ENCODE measurements around the gene IRF6.

IRF6 gene

DNA sequence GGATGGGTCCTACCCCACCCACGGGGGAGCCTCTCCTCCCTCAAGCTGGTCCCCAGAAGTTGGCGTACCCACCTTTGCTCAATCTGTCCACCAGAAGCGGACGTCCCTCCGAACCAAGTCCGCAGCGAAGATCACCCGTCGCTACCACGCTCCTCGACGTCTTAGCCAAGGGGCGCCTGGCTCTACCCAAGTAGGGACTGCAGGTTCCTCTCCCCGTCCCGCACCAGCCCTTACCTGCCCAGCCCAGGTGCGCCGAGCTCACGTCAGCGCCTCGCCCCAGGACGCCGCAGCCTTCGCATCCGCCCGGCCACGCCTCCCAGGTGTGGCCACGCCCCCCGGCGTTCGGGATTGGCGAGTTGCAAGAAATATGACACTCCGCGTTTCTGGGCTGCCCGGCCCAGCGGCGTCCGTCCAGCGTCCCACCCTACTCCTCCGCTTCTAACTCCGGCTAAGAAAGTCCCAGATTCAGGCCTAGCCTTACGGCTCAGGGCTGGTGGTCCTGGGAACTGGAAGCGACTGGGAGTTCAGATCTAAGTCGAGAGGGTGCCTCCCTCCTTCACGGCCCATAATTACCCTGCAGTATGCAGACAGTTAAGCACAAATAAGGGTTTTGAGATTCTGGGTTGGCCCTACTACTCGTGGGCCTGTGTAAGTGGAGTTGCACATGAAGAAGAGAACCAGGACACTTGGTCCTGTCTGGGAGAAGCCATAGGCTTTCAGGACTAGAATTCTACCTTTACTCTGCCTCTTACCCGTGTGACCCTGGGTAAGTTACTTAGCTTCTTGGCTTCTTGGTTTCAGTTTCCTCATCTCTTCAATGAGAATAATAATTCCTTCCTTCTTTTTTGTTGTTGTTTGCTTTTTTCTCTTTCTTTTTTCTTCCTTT lies at the start of gene IRF6:
IRF6 (minus strand) TSS at position 268 of the 886 bp plus-strand sequence. CDS start 4,729 bp downstream, outside the sequence.
- DNase-seq (ENCODE audit: low read depth), result peak; percentile 36

DNA sequence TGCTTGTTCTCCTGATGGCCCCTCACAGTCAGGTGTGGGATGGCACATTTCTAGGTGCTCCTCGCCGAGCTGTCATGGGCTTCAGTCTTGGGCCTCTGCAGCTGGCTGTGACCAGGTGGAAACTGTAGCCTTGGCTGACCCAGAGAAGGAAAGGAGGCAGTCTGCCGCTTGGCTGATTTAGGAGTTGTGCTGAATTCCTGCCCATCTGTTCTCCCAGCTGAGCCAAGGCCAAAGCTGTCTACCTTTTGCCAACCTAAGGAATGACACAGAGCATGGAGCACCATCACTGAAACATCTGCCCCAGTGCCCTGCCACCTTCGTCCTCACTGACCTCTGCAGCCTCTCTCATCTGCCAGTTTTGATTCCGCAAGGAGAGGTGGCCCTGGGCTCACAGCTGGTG lies 49.7 kb upstream of the IRF6 start:
- DNase-seq (ENCODE audit: low read depth), result no peak

GRCh38 chr1:209855006-209855405 lies 49.1 kb upstream of the IRF6 start:
- no peak for DNase-seq (ENCODE audit: low read depth)

- peak; percentile 31 for DNase-seq (ENCODE audit: low read depth)
These were observed 48.3 kb upstream of the IRF6 start for GRCh38 chr1:209854196-209854595.

GRCh38 chr1:209853676-209854075 lies 47.7 kb upstream of the IRF6 start:
- DNase-seq (ENCODE audit: low read depth), result no peak

DNA sequence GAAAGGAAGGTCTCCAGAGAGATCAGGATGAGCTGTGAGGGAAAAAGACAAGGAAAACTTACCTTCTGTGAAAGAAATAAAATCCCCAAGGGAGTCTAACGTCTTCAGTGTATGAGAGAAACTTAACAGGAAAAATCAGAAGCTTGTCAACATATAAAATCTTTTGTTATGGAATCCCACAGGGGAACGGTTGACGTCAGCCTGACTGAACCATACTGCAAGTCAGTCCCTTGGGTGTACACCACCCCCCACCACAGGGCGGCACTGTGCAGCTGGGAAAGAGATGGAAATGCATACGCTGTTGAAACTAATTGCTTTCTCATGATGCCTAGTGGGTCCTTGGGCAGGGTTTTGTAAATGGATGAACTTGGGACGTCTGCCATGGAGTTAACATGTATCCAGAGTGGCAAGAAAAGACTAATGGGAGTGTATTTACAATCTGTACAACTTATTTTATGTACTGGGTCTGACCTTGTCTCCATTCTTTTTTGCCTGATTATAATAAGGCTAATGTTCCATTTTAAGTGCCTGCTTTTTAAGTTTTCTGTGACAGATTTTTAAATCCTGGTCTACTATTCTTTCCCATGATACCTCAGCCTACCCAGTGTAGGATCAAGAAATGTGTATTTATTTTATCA lies 44.5 kb upstream of the IRF6 start:
- peak; percentile 85 for DNase-seq (ENCODE audit: low read depth)

- DNase-seq (ENCODE audit: low read depth), result no peak
These were observed 43.4 kb upstream of the IRF6 start for GRCh38 chr1:209849388-209849787.

- DNase-seq (ENCODE audit: low read depth), result no peak
These were observed 39.4 kb upstream of the IRF6 start for GRCh38 chr1:209845408-209845725.

DNA sequence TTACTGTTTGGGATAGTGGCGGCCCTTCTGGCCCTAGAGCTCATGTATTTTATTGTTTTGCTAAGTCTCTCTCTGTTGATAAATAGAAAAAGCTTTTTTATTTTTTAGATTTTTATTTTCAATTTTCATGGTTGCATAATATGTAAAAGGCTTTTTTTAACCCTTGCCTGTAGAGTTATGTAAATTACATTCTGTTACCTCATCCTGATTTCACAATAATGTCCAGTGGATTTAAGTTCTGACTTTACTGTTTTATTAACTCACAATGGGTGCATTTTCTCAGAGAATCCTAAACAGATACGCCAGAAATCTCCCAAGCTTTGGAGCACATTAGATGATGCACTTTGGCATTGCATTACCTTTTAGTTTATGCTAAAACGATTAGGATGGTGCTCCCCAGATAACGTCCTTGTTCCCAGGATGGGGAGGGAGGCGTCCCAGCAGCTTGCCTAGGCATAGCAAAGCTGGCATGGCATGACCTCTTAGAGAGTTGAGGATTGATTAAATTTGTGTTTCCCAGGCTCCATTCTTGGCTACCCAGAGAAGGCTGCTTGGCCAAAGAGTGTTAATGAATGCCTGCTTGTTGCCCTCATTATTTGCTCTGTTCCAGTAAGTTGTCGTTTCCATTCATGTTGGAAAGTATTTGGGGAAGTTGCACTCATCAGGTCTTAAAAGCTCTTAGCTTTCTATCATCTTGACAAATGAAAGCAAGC lies 38.9 kb upstream of the IRF6 start:
- DNase-seq (ENCODE audit: low read depth), result no peak

DNA sequence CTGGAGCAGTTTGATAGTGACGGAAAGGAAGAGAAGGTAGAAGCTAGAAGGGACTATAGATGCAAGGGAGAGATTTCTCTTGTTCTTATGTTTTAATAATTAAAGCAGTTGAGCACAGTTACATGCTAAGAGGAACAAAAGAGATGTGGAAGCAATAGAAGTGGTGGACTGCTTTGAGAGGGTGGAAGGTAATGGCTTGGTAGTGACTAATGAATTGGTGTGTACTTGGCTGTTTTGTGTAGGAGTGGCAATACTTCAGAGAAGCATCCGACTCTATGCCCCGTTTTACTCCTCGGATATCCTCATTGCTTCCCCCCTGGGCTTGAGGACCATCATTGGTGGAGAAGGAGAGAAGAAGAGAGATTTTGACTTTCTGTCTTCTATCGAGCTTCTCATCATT lies 34.7 kb upstream of the IRF6 start:
- no peak for DNase-seq (ENCODE audit: low read depth)

DNA sequence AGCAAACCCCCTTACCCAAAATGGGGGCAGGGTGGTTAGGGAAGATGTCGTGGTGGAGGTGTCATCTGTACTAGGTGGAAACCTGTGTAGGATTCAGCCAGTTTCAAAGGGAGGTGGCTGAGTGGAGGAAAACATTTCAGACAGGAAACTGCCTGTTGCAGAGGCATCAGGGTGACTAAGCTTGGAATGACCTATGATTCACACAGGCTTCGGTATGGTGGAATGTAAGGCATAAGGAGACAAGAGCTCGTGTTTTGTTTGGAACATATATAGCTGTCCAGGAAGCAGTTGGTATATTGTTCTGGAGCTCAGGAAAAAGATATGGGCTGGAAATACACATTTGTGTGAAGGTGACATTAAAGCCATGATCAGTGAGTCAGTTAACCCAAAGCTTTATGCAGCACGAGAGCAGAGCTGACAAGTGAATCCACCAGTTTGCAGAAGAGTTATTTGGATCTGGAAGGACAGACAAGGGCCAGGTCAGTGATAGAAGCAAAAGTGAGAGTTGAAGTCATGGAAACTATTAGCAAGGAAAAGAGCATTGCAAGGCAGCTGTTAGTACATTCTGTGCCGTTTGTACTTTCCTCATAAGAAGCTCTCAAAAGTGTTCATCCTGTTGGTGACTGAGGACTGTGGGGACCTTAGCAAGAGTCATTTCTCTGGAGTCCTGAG lies 34.1 kb upstream of the IRF6 start:
- DNase-seq (ENCODE audit: low read depth), result peak; percentile 93

GRCh38 chr1:209838537-209838936 lies 32.6 kb upstream of the IRF6 start:
- DNase-seq (ENCODE audit: low read depth), result no peak

DNA sequence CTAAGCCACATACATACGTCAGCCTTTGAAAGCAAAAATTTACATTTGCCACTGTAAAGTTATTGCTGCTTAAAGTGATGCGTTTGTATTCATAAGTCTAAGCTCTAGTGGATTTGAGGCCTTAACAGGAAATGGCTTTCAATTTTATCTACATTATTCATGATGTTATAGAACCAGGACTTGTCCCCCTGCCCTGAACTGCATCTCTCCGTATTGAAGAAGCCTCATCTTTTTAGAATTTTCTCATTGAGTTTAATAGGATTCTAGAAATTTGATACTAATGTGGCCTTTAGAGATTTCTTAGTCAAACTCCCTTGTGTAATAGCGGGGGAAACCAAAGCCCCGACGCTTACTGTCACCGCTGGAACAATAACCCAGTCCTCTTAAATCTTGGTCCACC lies 31.7 kb upstream of the IRF6 start:
- no peak for DNase-seq (ENCODE audit: low read depth)

DNA sequence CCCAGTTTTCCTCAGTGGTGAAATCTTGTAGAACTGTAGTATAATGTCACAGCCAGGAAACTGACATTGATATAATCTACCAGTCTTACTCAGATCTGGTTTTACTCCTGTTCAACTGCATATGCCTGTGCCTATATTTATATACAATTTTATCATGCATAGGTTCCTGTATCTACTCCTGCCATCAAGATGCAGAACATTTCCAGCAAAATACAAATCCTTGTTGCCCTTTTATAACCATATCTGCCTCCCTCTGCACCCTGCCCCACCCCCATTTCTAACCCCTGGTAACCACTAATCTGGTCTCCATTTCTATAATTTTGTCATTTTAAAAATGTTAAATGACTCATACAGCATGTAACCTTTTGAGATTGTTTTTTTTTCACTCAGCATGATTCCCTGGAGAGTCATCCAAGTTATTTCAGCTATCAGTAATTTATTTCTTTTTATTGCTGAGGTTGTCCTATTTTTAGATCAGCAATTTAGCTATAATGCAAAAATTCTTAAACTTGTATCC lies 29.9 kb upstream of the IRF6 start:
- peak; percentile 77 for DNase-seq (ENCODE audit: low read depth)

DNA sequence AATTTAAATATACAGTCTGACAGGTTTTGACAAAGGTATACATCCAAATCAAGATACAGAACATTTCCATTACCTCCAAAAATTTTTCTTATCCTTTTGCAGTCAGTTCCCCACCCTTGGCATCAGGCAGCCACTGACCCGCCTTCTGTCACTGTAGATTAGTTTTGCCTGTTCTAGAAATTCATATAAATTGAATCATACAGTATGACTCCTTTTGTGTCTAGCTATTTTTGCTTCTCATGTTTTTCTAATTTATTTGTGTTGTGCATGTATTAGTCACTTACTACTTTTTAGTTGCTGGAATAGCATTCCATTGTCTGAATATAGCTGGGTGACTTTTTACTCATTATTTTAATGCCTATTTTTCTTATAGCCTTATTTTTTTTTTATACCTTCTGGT lies 25.7 kb upstream of the IRF6 start:
- peak; percentile 59 for DNase-seq (ENCODE audit: low read depth)

DNA sequence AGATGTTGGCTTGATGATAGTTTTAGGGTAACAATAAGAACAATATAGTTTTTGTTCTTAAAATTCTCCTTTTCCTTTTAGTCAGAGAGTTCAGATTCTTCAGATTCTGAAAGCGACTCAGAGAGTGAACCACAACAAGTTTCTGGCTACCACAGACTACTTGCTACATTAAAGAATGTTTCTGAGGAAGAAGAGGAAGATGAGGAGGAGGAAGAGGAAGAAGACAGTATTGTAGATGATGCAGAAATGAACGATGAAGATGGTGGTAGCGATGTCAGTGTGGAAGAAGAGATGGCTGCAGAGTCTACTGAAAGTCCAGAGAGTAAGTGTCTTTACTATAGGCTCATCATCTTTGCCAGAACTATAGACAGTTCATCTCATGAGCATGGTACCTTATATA lies 24.8 kb upstream of the IRF6 start:
- DNase-seq (ENCODE audit: low read depth), result no peak

- DNase-seq (ENCODE audit: low read depth), result no peak
These were observed 23.8 kb upstream of the IRF6 start for GRCh38 chr1:209829716-209830115.

DNA sequence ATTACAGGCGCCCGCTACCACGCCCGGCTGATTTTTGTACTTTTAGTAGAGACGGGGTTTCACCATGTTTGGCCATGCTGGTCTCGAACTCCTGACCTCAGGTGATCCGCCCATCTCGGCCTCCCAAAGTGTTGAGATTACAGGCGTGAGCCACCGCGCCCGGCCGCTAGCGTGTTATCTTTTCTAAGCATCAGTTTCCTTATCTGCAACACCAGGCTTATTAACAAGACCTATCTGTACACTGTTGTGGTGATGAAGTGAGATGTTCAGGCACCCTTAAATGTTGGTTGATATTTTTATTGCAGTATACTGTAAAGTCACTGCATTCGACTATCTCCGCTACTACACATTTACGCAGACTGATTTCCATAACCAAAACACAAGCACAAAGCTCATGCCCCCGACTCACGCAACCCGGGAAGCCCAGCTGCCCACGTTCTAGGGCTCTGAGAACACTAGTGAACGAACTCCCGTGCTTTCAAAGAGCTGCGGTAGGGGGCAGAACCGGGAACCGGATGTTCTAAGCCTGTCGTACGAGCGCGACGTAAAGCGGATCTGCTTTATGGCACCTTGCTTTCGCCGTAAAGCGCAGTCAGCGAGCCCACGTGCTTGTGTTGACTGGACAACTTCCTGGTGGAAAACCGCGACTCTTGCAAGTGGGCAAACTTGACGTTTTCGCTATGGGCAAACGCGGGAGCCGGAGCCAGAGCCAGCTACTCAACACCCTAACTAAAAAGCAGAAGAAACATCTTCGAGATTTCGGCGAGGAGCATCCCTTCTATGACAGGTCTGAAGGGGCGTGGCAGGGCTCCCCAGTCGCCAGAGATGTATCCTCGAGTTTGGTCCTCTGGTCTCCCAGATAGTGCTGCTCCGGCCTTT lies 21.7 kb upstream of the IRF6 start, which contains the start of gene UTP25:
UTP25 (plus strand) TSS at position 589 of the 879 bp plus-strand sequence; CDS start at position 681, 92 bp downstream.
- peak; percentile 96 for DNase-seq (ENCODE audit: low read depth)

DNA sequence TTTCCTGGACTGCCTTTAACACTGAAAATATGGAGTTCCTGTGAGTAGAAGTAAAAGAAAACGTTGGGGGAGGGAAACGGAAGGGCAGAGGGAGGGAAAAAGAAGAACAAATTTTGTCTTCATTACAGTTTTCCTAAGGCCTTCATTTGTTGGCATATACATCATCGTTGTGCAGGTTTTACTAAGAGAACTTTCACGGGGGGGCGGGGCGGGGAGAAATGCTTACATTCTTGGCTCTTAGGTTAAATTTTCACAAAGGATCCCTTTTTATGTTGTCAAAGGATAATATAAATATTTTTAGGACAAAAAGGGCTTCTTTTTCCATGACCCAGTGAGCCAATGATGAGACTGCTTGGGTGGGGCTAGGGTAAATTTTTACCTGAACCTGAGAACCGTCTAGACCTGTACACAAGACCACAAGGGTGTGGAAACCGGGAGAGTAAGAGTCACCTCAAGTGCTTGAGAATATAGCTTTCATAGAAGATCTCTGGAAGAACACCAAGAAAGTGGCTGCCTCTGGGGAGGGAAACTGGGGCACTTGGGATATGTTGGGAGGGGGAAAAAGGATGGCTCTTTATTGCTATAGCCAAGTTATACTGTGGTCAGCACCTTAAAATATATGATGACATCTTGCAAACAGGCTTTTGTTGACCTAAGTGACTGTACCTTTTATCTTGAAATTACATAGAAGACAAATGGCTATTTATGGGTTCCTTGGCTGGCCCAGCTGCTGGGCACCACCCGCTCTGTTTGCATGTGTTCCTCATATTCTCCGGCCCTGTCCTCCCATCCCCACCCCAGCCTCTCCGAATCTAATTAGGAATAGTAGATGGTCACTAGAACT lies 19.9 kb upstream of the IRF6 start:
- DNase-seq (ENCODE audit: low read depth), result no peak
